Measurements from ENCODE around the gene AZIN2.
A peak's percentile ranks its signal among the peaks of the same experiment; 100 is the strongest.

AZIN2 gene

GRCh38 chr1:33146003-33146402 is 65.0 kb downstream of the AZIN2 start:
- DNase-seq (ENCODE audit: low read depth in 1 of 2, low spot score in 1 of 2): no peak
- in situ Hi-C loops (cut with HindIII; ENCODE audit: low pct_unique_long_range_greater_than_20kb, low sequenced_read_pairs): no loop called here
- no peak for TF ChIP-seq JUND (IDR thresholded peaks at IDR 0.05; ENCODE audit: low read depth)

- no peak for TF ChIP-seq JUND (IDR thresholded peaks at IDR 0.05; ENCODE audit: low read depth)
- DNase-seq (ENCODE audit: low read depth in 1 of 2, low spot score in 1 of 2): no peak
- in situ Hi-C loops (cut with HindIII; ENCODE audit: low pct_unique_long_range_greater_than_20kb, low sequenced_read_pairs): no loop called here
Measured at GRCh38 chr1:33147275-33147996, 66.5 kb downstream of the AZIN2 start.

DNA sequence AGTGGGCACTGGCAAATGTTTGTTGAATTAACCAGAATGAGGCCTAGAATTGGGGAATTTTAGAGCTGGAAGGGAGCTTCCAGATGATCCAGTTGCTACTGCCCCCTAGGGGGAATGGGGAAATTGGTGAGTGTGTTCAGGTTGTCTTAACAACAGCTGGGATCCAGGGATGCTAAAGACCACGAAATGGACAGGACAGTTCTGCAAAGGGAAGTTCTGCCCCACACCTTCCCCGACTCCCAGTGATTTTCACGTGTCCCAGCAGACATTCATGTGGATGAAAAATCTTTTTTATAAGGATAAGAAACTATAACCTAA is 67.0 kb downstream of the AZIN2 start:
- in situ Hi-C loops (cut with HindIII; ENCODE audit: low pct_unique_long_range_greater_than_20kb, low sequenced_read_pairs): no loop called here
- peak in 1 of 2 experiments; percentile 36 for DNase-seq (ENCODE audit: low read depth in 1 of 2, low spot score in 1 of 2)
- no peak for TF ChIP-seq JUND (IDR thresholded peaks at IDR 0.05; ENCODE audit: low read depth)

DNA sequence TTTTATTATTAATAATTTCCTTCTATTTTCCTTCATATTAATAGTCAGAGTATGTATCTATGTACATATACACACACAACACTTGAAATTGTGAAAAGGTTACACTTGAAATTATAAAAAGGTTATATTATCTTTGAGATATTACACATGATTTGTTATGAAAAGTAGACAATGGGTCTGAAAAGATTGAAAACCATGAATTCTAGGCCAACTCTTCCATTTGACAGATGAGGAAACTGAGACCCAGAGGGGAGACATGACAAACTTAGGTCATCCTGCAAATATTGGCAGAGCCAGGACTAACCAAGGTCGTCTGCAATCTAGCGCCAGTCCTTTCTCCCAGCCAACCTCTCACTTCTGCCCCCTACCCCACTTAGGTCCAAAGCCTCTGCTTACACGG is 67.7 kb downstream of the AZIN2 start:
- DNase-seq (ENCODE audit: low read depth in 1 of 2, low spot score in 1 of 2): no peak
- in situ Hi-C loops (cut with HindIII; ENCODE audit: low pct_unique_long_range_greater_than_20kb, low sequenced_read_pairs): no loop called here
- TF ChIP-seq JUND (IDR thresholded peaks at IDR 0.05; ENCODE audit: low read depth): no peak

DNA sequence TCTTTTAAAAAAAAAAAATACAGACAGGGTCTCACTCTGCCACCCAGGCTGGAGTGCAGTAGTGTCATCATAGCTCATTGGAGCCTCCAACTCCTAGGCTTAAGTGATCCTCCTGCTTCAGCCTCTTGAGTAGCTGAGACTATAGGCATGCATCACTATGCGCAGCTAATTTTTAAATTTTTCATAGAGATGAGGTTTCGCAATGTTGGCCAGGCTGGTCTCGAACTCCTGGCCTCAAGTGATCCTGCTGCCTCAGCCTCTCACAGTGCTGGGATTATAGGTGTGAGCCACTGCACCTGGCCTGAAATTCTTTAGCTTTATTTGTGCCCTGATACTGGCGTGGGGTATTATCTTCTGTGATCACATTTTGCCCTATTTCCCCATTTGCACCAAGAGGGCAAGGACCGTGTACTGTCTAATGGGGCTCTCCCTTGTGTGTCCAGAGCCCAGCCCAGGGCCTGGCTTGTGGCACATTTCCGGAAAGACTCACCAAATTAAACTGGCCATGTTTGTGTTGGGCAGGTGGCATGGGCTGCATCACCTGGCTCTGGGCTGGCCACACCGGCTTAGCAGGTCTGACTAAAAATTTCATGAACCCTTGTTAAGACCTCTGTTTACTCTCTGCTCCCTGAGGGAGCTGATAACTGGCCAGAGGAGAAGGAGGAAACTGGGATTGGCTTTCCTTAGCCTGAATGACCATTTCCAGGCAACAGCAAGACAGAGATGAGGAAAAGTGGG is 68.7 kb downstream of the AZIN2 start:
- DNase-seq (ENCODE audit: low read depth in 1 of 2, low spot score in 1 of 2): peak; percentile 60 to 93
- no peak for TF ChIP-seq JUND (IDR thresholded peaks at IDR 0.05; ENCODE audit: low read depth)
- in situ Hi-C loops (cut with HindIII; ENCODE audit: low pct_unique_long_range_greater_than_20kb, low sequenced_read_pairs): no loop called here

DNA sequence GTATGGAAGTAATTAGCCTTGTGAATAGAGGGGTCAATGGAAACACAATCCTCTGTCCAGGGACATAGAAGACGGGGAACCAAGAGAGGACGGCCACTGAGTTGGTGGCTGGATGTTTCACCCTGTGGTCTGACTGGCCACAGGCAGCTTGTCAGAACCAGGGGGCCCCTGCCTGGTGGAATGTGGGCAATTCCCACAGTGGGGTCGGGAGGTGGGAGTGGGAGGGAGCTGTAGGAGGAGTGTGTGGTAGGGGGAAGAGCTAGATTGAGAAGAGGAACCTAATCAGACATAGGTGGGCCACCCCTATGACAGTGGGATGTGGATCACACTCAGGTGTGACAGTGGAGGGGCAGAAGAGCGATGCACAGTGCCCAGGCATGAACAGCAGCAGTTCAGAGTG is 69.6 kb downstream of the AZIN2 start:
- no peak for DNase-seq (ENCODE audit: low read depth in 1 of 2, low spot score in 1 of 2)
- TF ChIP-seq JUND (IDR thresholded peaks at IDR 0.05; ENCODE audit: low read depth): no peak
- in situ Hi-C loops (cut with HindIII; ENCODE audit: low pct_unique_long_range_greater_than_20kb, low sequenced_read_pairs): no loop called here

GRCh38 chr1:33151116-33151515 is 70.2 kb downstream of the AZIN2 start:
- in situ Hi-C loops (cut with HindIII; ENCODE audit: low pct_unique_long_range_greater_than_20kb, low sequenced_read_pairs): no loop called here
- DNase-seq (ENCODE audit: low read depth in 1 of 2, low spot score in 1 of 2): no peak
- no peak for TF ChIP-seq JUND (IDR thresholded peaks at IDR 0.05; ENCODE audit: low read depth)

DNA sequence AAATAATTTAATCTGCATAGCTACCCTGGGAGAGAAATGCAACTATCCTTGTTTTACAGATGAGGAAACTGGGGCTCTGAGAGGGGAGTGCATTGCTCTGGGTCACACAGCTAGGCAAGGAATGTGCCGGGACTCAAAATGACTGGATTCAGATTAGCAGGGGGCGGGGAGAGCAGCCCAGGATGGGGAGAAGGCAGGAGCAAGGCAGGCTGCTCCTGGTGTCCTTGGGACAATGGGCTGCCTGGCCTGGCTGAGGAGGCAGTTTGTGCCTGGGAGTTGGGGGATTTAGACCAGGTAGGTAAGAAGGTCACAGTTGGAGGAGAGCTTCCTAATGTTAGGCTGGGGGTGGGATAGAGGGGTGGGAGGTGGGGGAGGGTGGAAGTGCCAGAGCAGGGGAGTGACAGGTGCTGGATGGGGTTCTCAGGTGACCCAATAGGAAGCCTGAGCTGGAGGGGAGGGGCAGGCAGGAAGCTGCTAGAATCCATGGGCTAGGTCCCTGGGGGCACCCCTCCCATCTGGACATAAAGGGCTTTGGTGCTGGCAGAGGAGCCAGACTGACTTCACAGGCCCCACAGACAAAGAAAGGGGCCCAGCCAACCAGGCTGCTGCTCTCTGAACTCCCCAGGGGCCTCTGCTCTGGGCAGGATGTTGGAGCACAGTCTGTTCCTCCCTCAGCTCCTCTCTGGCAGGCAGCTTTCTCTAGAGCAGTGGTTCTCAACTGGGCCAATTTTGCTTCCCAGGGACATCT is 71.9 kb downstream of the AZIN2 start:
- TF ChIP-seq JUND (IDR thresholded peaks at IDR 0.05; ENCODE audit: low read depth): no peak
- peak in 1 of 2 experiments; percentile 39 for DNase-seq (ENCODE audit: low read depth in 1 of 2, low spot score in 1 of 2)

GRCh38 chr1:33153650-33154049 is 72.7 kb downstream of the AZIN2 start:
- DNase-seq (ENCODE audit: low read depth in 1 of 2, low spot score in 1 of 2): no peak
- no peak for TF ChIP-seq JUND (IDR thresholded peaks at IDR 0.05; ENCODE audit: low read depth)
- in situ Hi-C loops (cut with HindIII; ENCODE audit: low pct_unique_long_range_greater_than_20kb, low sequenced_read_pairs): no loop called here

More for the DNA sequence above, 71.9 kb downstream of the AZIN2 start:
- in situ Hi-C loops (cut with HindIII; ENCODE audit: low pct_unique_long_range_greater_than_20kb, low sequenced_read_pairs): no loop called here

GRCh38 chr1:33155877-33156538 is 75.1 kb downstream of the AZIN2 start:
- no peak for DNase-seq (ENCODE audit: low read depth in 1 of 2, low spot score in 1 of 2)
- TF ChIP-seq JUND (IDR thresholded peaks at IDR 0.05; ENCODE audit: low read depth): no peak
- in situ Hi-C loops (cut with HindIII; ENCODE audit: low pct_unique_long_range_greater_than_20kb, low sequenced_read_pairs): no loop called here

DNA sequence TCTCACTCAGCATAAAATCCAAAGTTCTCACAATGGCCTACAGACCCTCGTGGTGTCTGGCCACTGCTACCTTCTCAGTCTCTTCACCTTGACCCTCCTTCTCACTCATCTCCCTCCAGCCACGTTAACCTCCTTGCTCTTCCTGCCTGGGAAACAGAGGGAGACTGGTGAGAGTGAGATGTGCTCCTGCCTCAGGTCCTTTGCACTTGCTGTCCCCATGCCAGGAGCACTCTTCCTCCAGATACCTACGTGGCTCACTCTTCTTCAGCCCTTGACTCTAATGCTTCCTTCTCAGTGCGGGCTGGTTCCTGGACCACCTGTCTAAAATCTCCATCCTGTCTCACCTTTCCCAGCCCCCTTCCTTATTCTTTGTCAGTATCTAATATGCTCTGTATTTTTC is 76.2 kb downstream of the AZIN2 start:
- no peak for DNase-seq (ENCODE audit: low read depth in 1 of 2, low spot score in 1 of 2)
- TF ChIP-seq JUND (IDR thresholded peaks at IDR 0.05; ENCODE audit: low read depth): no peak
- in situ Hi-C loops (cut with HindIII; ENCODE audit: low pct_unique_long_range_greater_than_20kb, low sequenced_read_pairs): no loop called here

- DNase-seq (ENCODE audit: low read depth in 1 of 2, low spot score in 1 of 2): no peak
- in situ Hi-C loops (cut with HindIII; ENCODE audit: low pct_unique_long_range_greater_than_20kb, low sequenced_read_pairs): no loop called here
- no peak for TF ChIP-seq JUND (IDR thresholded peaks at IDR 0.05; ENCODE audit: low read depth)
Measured at GRCh38 chr1:33158366-33158765, 77.4 kb downstream of the AZIN2 start.
